ENCODE data around the gene EAF2. TPM values are rescaled to one million over a fixed set of nuclear protein-coding genes. Genes with fewer than 3 reads are reported as not detected.

The EAF2 gene
- total RNA-seq, 1 donor from 2014 or later: 2.4 TPM

Other genes with a start within 250 kb of the EAF2 start
- gene FBXO40, start 241.8 kb upstream of the EAF2 start, total RNA-seq: not detected in 2 replicates
- 0.57 TPM in 1 of 2 replicates, not detected in the other for gene HCLS1, start 174.3 kb upstream of the EAF2 start, total RNA-seq
- 60.5 and 71.9 TPM in 2 replicates for gene GOLGB1, start 85.5 kb upstream of the EAF2 start, total RNA-seq
- gene IQCB1, start 149 bp upstream of the EAF2 start, total RNA-seq: 16.3 and 17.1 TPM in 2 replicates
- 0.40 and 0.50 TPM in 2 replicates for gene SLC15A2, start 59.2 kb downstream of the EAF2 start, total RNA-seq
- not detected in 2 replicates for gene ILDR1, start 187.0 kb downstream of the EAF2 start, total RNA-seq
- gene CD86, start 220.2 kb downstream of the EAF2 start, total RNA-seq: not detected in 2 replicates

All from osteocyte (in vitro differentiated cells).